KMS-11 (cell line): ENCODE data around the gene GPR34.

Source experiments
- H2AFZ ChIP-seq: fragments of 200-600 bp; sonication (generic); 2 replicates; pipeline ENCODE4 v1.6.1; 2016; ENCODE audit warnings: antibody characterized with exemption, mixed run types, low read depth
- H3K27ac ChIP-seq: fragments of 200-600 bp; sonication (generic); 2 replicates; pipeline ENCODE4 v1.6.1; 2016; ENCODE audit warnings: mild to moderate bottlenecking, mixed run types
- H3K27me3 ChIP-seq: fragments of 200-600 bp; sonication (generic); 2 replicates; pipeline ENCODE4 v1.6.1; 2017; ENCODE audit warnings: mild to moderate bottlenecking, low read depth, mixed run types, moderate library complexity; ENCODE audit not compliant: insufficient read depth
- H3K36me3 ChIP-seq: fragments of 200-600 bp; sonication (generic); 2 replicates; pipeline ENCODE4 v1.6.1; 2017; ENCODE audit warnings: mild to moderate bottlenecking, mixed run types; ENCODE audit not compliant: insufficient read depth
- H3K4me1 ChIP-seq: fragments of 200-600 bp; sonication (generic); 2 replicates; pipeline ENCODE4 v1.6.1; 2016; ENCODE audit warnings: mild to moderate bottlenecking, low read depth, mixed run types; ENCODE audit not compliant: poor library complexity, severe bottlenecking
- H3K4me2 ChIP-seq: fragments of 200-600 bp; sonication (generic); 2 replicates; pipeline ENCODE4 v1.7.0; 2016; ENCODE audit warnings: mild to moderate bottlenecking, mixed run types
- H3K4me3 ChIP-seq: fragments of 200-600 bp; sonication (generic); IDR thresholded peaks from 2 replicates; pipeline ENCODE4 v1.6.1; 2017; ENCODE audit warnings: low read depth, low read length, mixed read lengths; ENCODE audit not compliant: insufficient read depth
- H3K79me2 ChIP-seq: fragments of 200-600 bp; sonication (generic); 2 replicates; pipeline ENCODE4 v1.6.1; 2016; ENCODE audit warnings: low read depth, mixed run types; ENCODE audit not compliant: insufficient read depth
- H3K9ac ChIP-seq: fragments of 200-600 bp; sonication (generic); 2 replicates; pipeline ENCODE4 v1.6.1; 2016; ENCODE audit warnings: mild to moderate bottlenecking, mixed run types
- H4K20me1 ChIP-seq: fragments of 200-600 bp; sonication (generic); 2 replicates; pipeline ENCODE4 v1.6.1; 2016; ENCODE audit warnings: mild to moderate bottlenecking, mixed run types; ENCODE audit not compliant: insufficient read depth
- TF ChIP-seq, protein P1 (sequence below): fragments of 200-600 bp; sonication (generic); conservative IDR thresholded peaks from 2 replicates; pipeline ENCODE4 v1.6.1; 2017; ENCODE audit warnings: low read depth, mild to moderate bottlenecking, antibody characterized with exemption, low read length, moderate library complexity, mixed read lengths

Gene GPR34

DNA sequence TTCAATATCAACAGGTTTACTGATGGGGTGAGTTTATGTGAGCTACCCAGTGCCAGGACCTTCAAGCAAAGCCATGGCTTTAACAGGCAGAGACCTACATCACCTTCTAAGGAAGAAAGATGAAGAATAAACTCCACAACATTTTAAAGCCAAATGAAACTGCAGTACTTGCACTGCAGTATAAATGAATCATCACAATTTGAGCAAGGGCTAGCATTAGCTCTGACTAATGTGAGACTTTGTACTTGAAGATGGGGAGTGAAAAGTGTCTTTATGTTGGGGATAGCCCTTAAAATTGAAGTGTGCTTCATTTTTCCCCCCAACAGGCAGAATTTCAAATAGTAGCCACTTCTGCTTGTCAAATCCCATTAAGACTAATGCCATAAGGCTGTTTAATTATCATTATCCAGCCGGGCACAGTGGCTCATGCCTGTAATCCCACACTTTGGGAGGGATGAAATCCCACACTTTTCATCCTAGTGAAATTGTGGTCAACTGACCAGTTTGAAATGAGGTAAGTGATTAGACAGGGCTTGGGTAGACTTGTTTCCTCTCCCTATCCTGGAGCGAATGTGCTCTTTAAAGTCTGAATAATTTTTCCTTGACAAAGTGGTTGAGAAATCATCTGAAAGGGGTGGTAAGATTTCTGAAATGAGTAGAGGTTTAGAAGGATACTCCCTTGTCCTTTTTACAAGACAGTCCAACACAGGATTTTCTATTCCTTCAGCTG lies 27.2 kb upstream of the GPR34 start:
- TF ChIP-seq, protein P1, sequence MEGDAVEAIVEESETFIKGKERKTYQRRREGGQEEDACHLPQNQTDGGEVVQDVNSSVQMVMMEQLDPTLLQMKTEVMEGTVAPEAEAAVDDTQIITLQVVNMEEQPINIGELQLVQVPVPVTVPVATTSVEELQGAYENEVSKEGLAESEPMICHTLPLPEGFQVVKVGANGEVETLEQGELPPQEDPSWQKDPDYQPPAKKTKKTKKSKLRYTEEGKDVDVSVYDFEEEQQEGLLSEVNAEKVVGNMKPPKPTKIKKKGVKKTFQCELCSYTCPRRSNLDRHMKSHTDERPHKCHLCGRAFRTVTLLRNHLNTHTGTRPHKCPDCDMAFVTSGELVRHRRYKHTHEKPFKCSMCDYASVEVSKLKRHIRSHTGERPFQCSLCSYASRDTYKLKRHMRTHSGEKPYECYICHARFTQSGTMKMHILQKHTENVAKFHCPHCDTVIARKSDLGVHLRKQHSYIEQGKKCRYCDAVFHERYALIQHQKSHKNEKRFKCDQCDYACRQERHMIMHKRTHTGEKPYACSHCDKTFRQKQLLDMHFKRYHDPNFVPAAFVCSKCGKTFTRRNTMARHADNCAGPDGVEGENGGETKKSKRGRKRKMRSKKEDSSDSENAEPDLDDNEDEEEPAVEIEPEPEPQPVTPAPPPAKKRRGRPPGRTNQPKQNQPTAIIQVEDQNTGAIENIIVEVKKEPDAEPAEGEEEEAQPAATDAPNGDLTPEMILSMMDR: no peak
- no peak overlapping the region for H3K27ac ChIP-seq
- no peak overlapping the region for H3K4me3 ChIP-seq
- no peaks in the 10 kb centered on the region for H3K27me3 ChIP-seq
- peaks cover 35% of the 10 kb centered on the region for H3K4me1 ChIP-seq
- no peaks in the 10 kb centered on the region for H3K79me2 ChIP-seq
- H4K20me1 ChIP-seq: no peaks in the 10 kb centered on the region
- no peak overlapping the region for H3K4me2 ChIP-seq
- H2AFZ ChIP-seq: no peak overlapping the region
- no peaks in the 10 kb centered on the region for H3K36me3 ChIP-seq
- H3K9ac ChIP-seq: no peak overlapping the region

- Histone ChIP-seq H3K36me3 (no peaks in the 10 kb centered on the region), H3K4me2 (peak overlapping the region; percentile 55), H3K9ac (no peak overlapping the region), H3K27ac (no peak overlapping the region), H3K4me3 (no peak overlapping the region), H3K27me3 (no peaks in the 10 kb centered on the region), H3K79me2 (no peaks in the 10 kb centered on the region), H3K4me1 (peaks cover 48% of the 10 kb centered on the region), H2AFZ (no peak overlapping the region), H4K20me1 (no peaks in the 10 kb centered on the region)
- TF ChIP-seq, protein P1: no peak
Measured at GRCh38 chrX:41664375-41664901, 24.3 kb upstream of the GPR34 start.

- no peak overlapping the region for H3K4me3 ChIP-seq
- TF ChIP-seq, protein P1: no peak
- no peak overlapping the region for H2AFZ ChIP-seq
- no peaks in the 10 kb centered on the region for H4K20me1 ChIP-seq
- H3K9ac ChIP-seq: no peak overlapping the region
- H3K27ac ChIP-seq: no peak overlapping the region
- peak overlapping the region; percentile 55 for H3K4me2 ChIP-seq
- H3K4me1 ChIP-seq: peaks cover 48% of the 10 kb centered on the region
- H3K36me3 ChIP-seq: no peaks in the 10 kb centered on the region
- no peaks in the 10 kb centered on the region for H3K27me3 ChIP-seq
- no peaks in the 10 kb centered on the region for H3K79me2 ChIP-seq
Measured at GRCh38 chrX:41664908-41665307, 23.9 kb upstream of the GPR34 start.

DNA sequence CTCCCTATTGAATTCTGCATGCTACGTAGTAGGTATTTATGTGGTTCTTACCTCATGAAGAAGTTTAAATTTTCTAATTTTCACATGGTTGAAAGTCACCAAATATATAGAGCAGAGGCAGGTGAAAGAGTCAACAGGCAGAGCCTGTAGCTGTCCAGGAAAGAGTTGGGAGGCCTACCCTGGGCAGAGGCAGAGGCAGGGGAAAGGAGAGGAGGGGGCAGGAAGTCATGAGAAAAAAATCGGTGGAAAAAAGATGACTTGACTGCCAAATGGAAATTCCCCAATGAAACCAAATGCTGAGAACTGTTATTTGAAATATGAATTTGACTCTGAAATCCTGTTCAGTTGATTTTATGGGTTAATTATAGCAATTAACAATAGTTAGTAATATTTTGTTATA lies 23.1 kb upstream of the GPR34 start:
- TF ChIP-seq, protein P1: no peak
- H3K27me3 ChIP-seq: no peaks in the 10 kb centered on the region
- H3K4me3 ChIP-seq: no peak overlapping the region
- H4K20me1 ChIP-seq: no peaks in the 10 kb centered on the region
- no peak overlapping the region for H2AFZ ChIP-seq
- no peak overlapping the region for H3K27ac ChIP-seq
- no peaks in the 10 kb centered on the region for H3K79me2 ChIP-seq
- H3K4me2 ChIP-seq: no peak overlapping the region; the same call in 1 of the 2 replicates
- no peaks in the 10 kb centered on the region for H3K36me3 ChIP-seq
- H3K4me1 ChIP-seq: peaks cover 48% of the 10 kb centered on the region
- H3K9ac ChIP-seq: no peak overlapping the region
